ENCODE measurements around the gene LGALS13.

GRCh38 chr19:39607561-39607960 lies 5.2 kb downstream of the LGALS13 start:
- TF ChIP-seq, protein P1, sequence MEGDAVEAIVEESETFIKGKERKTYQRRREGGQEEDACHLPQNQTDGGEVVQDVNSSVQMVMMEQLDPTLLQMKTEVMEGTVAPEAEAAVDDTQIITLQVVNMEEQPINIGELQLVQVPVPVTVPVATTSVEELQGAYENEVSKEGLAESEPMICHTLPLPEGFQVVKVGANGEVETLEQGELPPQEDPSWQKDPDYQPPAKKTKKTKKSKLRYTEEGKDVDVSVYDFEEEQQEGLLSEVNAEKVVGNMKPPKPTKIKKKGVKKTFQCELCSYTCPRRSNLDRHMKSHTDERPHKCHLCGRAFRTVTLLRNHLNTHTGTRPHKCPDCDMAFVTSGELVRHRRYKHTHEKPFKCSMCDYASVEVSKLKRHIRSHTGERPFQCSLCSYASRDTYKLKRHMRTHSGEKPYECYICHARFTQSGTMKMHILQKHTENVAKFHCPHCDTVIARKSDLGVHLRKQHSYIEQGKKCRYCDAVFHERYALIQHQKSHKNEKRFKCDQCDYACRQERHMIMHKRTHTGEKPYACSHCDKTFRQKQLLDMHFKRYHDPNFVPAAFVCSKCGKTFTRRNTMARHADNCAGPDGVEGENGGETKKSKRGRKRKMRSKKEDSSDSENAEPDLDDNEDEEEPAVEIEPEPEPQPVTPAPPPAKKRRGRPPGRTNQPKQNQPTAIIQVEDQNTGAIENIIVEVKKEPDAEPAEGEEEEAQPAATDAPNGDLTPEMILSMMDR (conservative IDR thresholded peaks at IDR 0.05), result no peak
- TF ChIP-seq EZH2 (IDR thresholded peaks at IDR 0.05; ENCODE audit: low read depth), result no peak
